Fibroblast of skin of left biceps (primary cell): ENCODE measurements around the gene DGCR6.
"Not testable (repeated sequence)": the region's sequence is repeated elsewhere in the genome, so short reads cannot be mapped to it uniquely, and the experiment has no call there.

Source experiments
- DNase-seq, 2 experiments: peaks; one replicate each; pipeline ENCODE4 v3.0.0-alpha.2; 2013; ENCODE audit warnings: low read depth in 2 of 2

Gene DGCR6

GRCh38 chr22:18905540-18906409 is at the start of gene DGCR6:
Gene DGCR6, plus strand, starts transcription at chr22:18906320. Its CDS starts 55 bp downstream, at chr22:18906375.
- DNase-seq = no peak

- not testable (repeated sequence) for DNase-seq
Measured at GRCh38 chr22:18859314-18859713, 46.8 kb upstream of the DGCR6 start.

GRCh38 chr22:18881260-18881659 is 24.9 kb upstream of the DGCR6 start:
- DNase-seq = not testable (repeated sequence)

GRCh38 chr22:18884465-18884864 is 21.7 kb upstream of the DGCR6 start:
- DNase-seq = not testable (repeated sequence)

- DNase-seq = no peak
Measured at GRCh38 chr22:18888115-18888514, 18.0 kb upstream of the DGCR6 start.

- not testable (repeated sequence) for DNase-seq
Measured at GRCh38 chr22:18890510-18891192, 15.5 kb upstream of the DGCR6 start.

GRCh38 chr22:18893775-18894174 is 12.3 kb upstream of the DGCR6 start:
- not testable (repeated sequence) for DNase-seq

- DNase-seq = not testable (repeated sequence)
Measured at GRCh38 chr22:18896037-18896657, 10.0 kb upstream of the DGCR6 start.

GRCh38 chr22:18906410-18906745 is 258 bp downstream of the DGCR6 start:
- not testable (repeated sequence) for DNase-seq

GRCh38 chr22:18906896-18907295 is 776 bp downstream of the DGCR6 start:
- DNase-seq = no peak

- DNase-seq = no peak
Measured at GRCh38 chr22:18909556-18909955, 3.4 kb downstream of the DGCR6 start.

GRCh38 chr22:18911535-18911934 is 5.4 kb downstream of the DGCR6 start:
- not testable (repeated sequence) for DNase-seq

GRCh38 chr22:18912264-18912946 is 6.3 kb downstream of the DGCR6 start:
- not testable (repeated sequence) for DNase-seq

GRCh38 chr22:18914558-18914957 is 8.4 kb downstream of the DGCR6 start:
- DNase-seq = not testable (repeated sequence)

GRCh38 chr22:18915550-18915949 is 9.4 kb downstream of the DGCR6 start:
- not testable (repeated sequence) for DNase-seq

GRCh38 chr22:18917818-18918217 is 11.7 kb downstream of the DGCR6 start:
- not testable (repeated sequence) for DNase-seq

GRCh38 chr22:18920257-18920902 is 14.3 kb downstream of the DGCR6 start:
- not testable (repeated sequence) for DNase-seq

- DNase-seq = no peak
Measured at GRCh38 chr22:18925368-18926064, 19.4 kb downstream of the DGCR6 start.

GRCh38 chr22:18927020-18927419 is 20.9 kb downstream of the DGCR6 start:
- no peak for DNase-seq

- DNase-seq = no peak
Measured at GRCh38 chr22:18927573-18927972, 21.5 kb downstream of the DGCR6 start.

GRCh38 chr22:18929459-18929858 is 23.3 kb downstream of the DGCR6 start:
- no peak for DNase-seq
